ENCODE data around the gene PGAM5.

GRCh38 chr12:132664206-132665148 is 46.2 kb upstream of the PGAM5 start:
- TF ChIP-seq CTCF (IDR thresholded peaks at IDR 0.05) (no peak), POLR2AphosphoS5 (IDR thresholded peaks at IDR 0.05) (no peak), POLR2A (IDR thresholded peaks at IDR 0.05) (no peak)
